ENCODE measurements around the gene ANXA3.

ANXA3 gene

DNA sequence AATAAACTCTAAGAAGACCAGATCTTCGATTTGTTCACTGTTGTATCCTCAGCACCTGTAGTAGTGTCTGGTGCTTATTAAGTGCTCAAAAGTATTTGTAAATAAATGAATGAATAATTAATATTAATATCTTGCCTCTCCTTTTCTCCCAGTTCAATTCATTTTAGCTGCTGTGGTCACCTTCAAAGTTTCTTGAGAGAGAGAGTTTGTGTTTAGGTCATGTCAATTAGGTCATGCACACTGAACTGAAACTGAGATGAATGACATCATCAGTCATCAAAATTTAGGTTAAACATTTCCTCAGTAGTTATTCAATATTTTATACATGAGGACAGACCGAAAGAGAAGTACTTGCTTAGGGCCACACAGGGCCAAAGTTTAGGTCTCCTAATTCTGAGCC, 73.5 kb downstream of the ANXA3 start:
- H3K4me3 ChIP-seq (ENCODE audit: low read depth, low read length): no peak overlapping the region
- no peak for DNase-seq (ENCODE audit: low read depth, low spot score)
- in situ Hi-C loops (cut with HindIII; ENCODE audit: low sequenced_read_pairs): no loop called here
- no peak for TF ChIP-seq CTCF (IDR thresholded peaks at IDR 0.05; ENCODE audit: low read depth, low read length)

DNA sequence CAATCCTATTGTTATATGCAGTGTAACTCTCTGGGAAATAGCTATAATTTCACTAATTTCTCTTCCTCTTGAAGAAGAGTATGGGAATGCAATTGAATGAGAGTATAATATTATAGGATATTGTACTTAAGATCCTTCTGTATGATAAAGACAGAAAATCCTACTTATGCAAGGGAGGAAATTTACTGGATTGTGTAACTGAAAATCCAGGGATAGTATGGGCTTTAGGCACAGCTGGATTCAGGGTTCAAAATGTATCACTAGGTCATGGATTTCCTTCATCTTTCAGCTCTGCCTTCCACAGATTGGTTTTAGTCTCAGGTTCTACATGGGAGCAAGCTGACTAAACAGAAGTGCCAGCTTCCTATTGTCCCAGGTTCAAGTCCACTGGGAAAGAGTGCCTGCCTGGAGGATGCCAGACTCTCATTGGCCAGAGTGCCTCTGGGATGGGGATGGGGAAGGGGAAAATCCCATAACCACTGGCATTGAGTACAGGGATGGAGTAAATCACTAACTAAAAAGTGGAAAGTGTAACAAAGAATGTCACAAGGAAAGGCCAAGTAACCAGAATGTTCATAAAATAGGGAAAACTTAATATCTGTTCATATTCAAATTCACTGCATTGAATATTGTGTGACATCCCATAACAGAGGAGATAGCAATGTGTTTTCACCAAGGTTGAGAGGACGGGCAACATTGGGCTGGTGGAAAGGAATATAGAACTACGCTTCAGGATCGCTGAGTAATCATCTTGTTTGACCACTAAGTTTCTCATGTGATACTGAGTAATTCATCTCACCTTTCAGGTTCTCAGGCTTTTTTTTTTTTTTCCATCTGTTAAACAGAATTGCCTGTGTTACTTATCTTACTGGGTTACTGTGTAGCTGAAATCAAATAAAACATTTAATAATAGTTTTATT, 75.7 kb downstream of the ANXA3 start:
- no peak for DNase-seq (ENCODE audit: low read depth, low spot score)
- TF ChIP-seq CTCF (IDR thresholded peaks at IDR 0.05; ENCODE audit: low read depth, low read length): no peak
- no peak overlapping the region for H3K4me3 ChIP-seq (ENCODE audit: low read depth, low read length)
- in situ Hi-C loops (cut with HindIII; ENCODE audit: low sequenced_read_pairs): no loop called here

DNA sequence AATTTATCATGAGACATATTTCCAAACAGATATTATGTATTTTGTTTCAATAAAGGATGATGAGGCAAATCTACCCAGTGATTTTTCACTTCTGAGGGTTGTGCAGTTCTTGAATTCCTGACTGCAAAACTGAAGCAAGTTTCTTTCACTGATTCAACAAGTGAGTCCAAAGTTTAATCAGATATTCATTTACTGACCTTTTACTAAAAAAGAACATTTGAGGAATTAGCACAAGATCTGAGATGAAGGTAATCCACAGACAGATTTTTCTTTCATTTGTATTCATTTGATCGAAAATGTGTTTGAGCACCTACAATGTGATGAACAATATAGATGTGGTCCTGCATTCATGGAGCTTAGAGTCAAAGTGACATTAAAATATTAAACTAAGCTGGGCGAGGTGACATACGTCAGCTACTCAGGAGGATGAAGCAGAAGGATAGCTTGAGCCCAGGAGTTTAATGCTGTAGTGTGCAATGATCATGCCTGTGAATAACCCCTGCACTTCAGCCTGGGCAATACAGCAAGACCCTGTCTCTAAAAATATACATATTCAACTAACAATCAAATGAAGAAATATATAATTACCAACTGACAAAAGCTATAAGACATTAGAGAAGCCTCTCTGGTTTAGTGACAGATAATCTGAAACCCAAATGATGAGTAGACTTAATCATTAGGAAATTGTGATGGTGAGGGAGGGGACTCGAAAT, 76.6 kb downstream of the ANXA3 start:
- H3K4me3 ChIP-seq (ENCODE audit: low read depth, low read length): no peak overlapping the region
- in situ Hi-C loops (cut with HindIII; ENCODE audit: low sequenced_read_pairs): no loop called here
- TF ChIP-seq CTCF (IDR thresholded peaks at IDR 0.05; ENCODE audit: low read depth, low read length): no peak
- DNase-seq (ENCODE audit: low read depth, low spot score): no peak

- TF ChIP-seq CTCF (IDR thresholded peaks at IDR 0.05; ENCODE audit: low read depth, low read length): no peak
- no peak for DNase-seq (ENCODE audit: low read depth, low spot score)
- in situ Hi-C loops (cut with HindIII; ENCODE audit: low sequenced_read_pairs): no loop called here
- H3K4me3 ChIP-seq (ENCODE audit: low read depth, low read length): no peak overlapping the region
Measured at GRCh38 chr4:78629991-78630541, 78.5 kb downstream of the ANXA3 start.

- in situ Hi-C loops (cut with HindIII; ENCODE audit: low sequenced_read_pairs): no loop called here
- DNase-seq (ENCODE audit: low read depth, low spot score): no peak
- no peak overlapping the region for H3K4me3 ChIP-seq (ENCODE audit: low read depth, low read length)
- no peak for TF ChIP-seq CTCF (IDR thresholded peaks at IDR 0.05; ENCODE audit: low read depth, low read length)
Measured at GRCh38 chr4:78630615-78631014, 79.0 kb downstream of the ANXA3 start.

DNA sequence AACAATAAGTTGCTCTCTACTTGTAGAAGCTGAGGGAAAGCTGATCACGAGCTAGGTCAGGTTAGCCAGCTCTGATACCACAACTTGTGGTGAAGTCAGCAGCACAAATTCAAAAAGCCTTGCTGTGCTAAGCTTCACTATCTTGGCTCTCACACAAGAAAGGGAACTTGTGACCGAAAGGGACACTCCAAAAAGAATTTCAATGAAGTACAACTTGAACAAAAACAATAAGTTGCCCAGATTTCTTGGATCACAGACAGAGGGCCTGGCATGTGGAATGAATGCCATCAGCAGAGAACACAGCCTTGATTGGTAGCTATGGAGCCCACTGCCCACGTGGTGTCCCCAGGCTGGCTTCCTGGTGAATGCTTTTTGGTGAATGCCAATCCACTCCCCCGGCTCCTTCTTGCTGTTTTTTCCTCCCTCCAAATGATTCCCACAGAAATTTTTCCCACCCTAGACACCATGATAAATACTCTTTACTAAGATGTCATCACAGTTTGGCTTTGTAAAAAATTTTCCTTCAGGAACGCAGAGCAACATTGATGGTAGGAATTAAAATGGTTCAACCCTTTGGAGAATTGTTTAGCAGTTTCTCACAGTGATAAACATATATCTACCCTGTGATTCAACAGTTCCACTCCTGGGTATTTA, 82.6 kb downstream of the ANXA3 start:
- DNase-seq (ENCODE audit: low read depth, low spot score): no peak
- H3K4me3 ChIP-seq (ENCODE audit: low read depth, low read length): no peak overlapping the region
- in situ Hi-C loops (cut with HindIII; ENCODE audit: low sequenced_read_pairs): no loop called here
- TF ChIP-seq CTCF (IDR thresholded peaks at IDR 0.05; ENCODE audit: low read depth, low read length): no peak

Data from astrocyte of the spinal cord (primary cell).